Progenitor cell of endocrine pancreas (in vitro differentiated cells): Measurements from ENCODE around the gene HES6. TPM values are rescaled to one million over a fixed set of nuclear protein-coding genes. Genes with fewer than 3 reads are reported as not detected.

Source experiments
- DNase-seq: peaks from one replicate; pipeline ENCODE4 v3.0.0; 2021; ENCODE audit warnings: low spot score; ENCODE audit not compliant: unreplicated experiment
- H3K27ac Mint-ChIP-seq: 2 replicates; pipeline ENCODE4 v1.8.0; 2021; ENCODE audit warnings: mild to moderate bottlenecking, moderate library complexity, mixed read lengths
- H3K27me3 Mint-ChIP-seq: 2 replicates; pipeline ENCODE4 v1.8.0; 2021; ENCODE audit warnings: mixed read lengths
- H3K36me3 Mint-ChIP-seq: 2 replicates; pipeline ENCODE4 v1.8.0; 2022; ENCODE audit warnings: mixed read lengths; ENCODE audit not compliant: insufficient read depth
- H3K4me1 Mint-ChIP-seq: 2 replicates; pipeline ENCODE4 v1.8.0; 2021; ENCODE audit warnings: low read depth, mixed read lengths
- H3K4me3 Mint-ChIP-seq: 2 replicates; pipeline ENCODE4 v1.8.0; 2021; ENCODE audit warnings: low read depth, mild to moderate bottlenecking, moderate library complexity, mixed read lengths
- H3K9me3 Mint-ChIP-seq: 2 replicates; pipeline ENCODE4 v1.8.0; 2021; ENCODE audit warnings: low read depth, mixed read lengths
- CTCF ChIP-seq: fragments of 200-600 bp; sonication (generic); IDR thresholded peaks from one replicate; pipeline ENCODE4 v1.5.0; 2021; ENCODE audit warnings: antibody characterized with exemption, mild to moderate bottlenecking; ENCODE audit not compliant: unreplicated experiment
- long read RNA-seq: library from polyadenylated mRNA; unstranded; transcript quantifications from one replicate; pipeline ENCODE4 v2.0.0, GENCODE V29; 2020
- total RNA-seq: library from RNA; stranded (reverse); gene quantifications from 2 replicates; pipeline ENCODE4 v1.2.1, GENCODE V29; 2021

HES6 gene
- 64.2 and 64.7 TPM in 2 replicates for total RNA-seq
- long read RNA-seq: 0 reads

GRCh38 chr2:238239863-238240756 is at the start of gene HES6:
Gene HES6 (minus strand): TSS chr2:238240038. CDS start chr2:238239905, 133 bp downstream.
- peak; percentile 84 for DNase-seq
- Mint-ChIP-seq H3K9me3 (no peaks in the 10 kb centered on the region), H3K4me1 (peaks cover 8% of the 10 kb centered on the region), H3K36me3 (peaks cover 2% of the 10 kb centered on the region), H3K27me3 (peaks cover 16% of the 10 kb centered on the region), H3K27ac (peak within 1 kb of the TSS; percentile 98), H3K4me3 (peak within 1 kb of the TSS; percentile 78)
- TF ChIP-seq CTCF: no peak

GRCh38 chr2:238289574-238289973 is 49.7 kb upstream of the HES6 start:
- Mint-ChIP-seq H3K4me1 (peaks cover 50% of the 10 kb centered on the region), H3K9me3 (no peaks in the 10 kb centered on the region), H3K4me3 (peak overlapping the region; percentile 86), H3K27ac (peak overlapping the region; percentile 95), H3K36me3 (no peaks in the 10 kb centered on the region), H3K27me3 (no peaks in the 10 kb centered on the region)
- DNase-seq: no peak
- no peak for TF ChIP-seq CTCF

GRCh38 chr2:238288650-238289573 is 49.1 kb upstream of the HES6 start:
- no peaks in the 10 kb centered on the region for H3K27me3 Mint-ChIP-seq
- no peaks in the 10 kb centered on the region for H3K36me3 Mint-ChIP-seq
- peaks cover 53% of the 10 kb centered on the region for H3K4me1 Mint-ChIP-seq
- peak overlapping the region; percentile 86 for H3K4me3 Mint-ChIP-seq
- DNase-seq: peak; percentile 97
- TF ChIP-seq CTCF: peak; percentile 60
- H3K9me3 Mint-ChIP-seq: no peaks in the 10 kb centered on the region
- peak overlapping the region; percentile 95 for H3K27ac Mint-ChIP-seq

GRCh38 chr2:238287737-238288649 is 48.2 kb upstream of the HES6 start, which contains the start of gene PER2:
Gene PER2 (minus strand): TSS chr2:238288610. CDS start chr2:238277936, 10,674 bp downstream.
- no peaks in the 10 kb centered on the region for H3K27me3 Mint-ChIP-seq
- peak within 1 kb of the TSS; percentile 95 for H3K27ac Mint-ChIP-seq
- peak within 1 kb of the TSS; percentile 86 for H3K4me3 Mint-ChIP-seq
- H3K36me3 Mint-ChIP-seq: no peaks in the 10 kb centered on the region
- H3K9me3 Mint-ChIP-seq: no peaks in the 10 kb centered on the region
- peak; percentile 12 for TF ChIP-seq CTCF
- peak; percentile 27 for DNase-seq
- peaks cover 60% of the 10 kb centered on the region for H3K4me1 Mint-ChIP-seq
